Activated T-helper 17 cell treated with anti-CD3 and anti-CD28 coated beads, Interleukin-2, amount 50 U/mL, for 72 hours (primary cell): Measurements from ENCODE around the gene DRAP1. TPM values are rescaled to one million over a fixed set of nuclear protein-coding genes. Genes with fewer than 3 reads are reported as not detected.
A peak's percentile ranks its signal among the peaks of the same experiment; 100 is the strongest.

Source experiments
- ATAC-seq: fragments of 150-1000 bp; cut with Tn5 transposase; replicated peaks from 2 replicates; pipeline ENCODE4 v1.10.0; 2021; ENCODE audit warnings: mild to moderate bottlenecking, moderate library complexity
- H3K27ac Mint-ChIP-seq: one replicate; pipeline ENCODE4 v1.8.0; 2022; ENCODE audit warnings: mixed read lengths
- H3K27me3 Mint-ChIP-seq: one replicate; pipeline ENCODE4 v1.8.0; 2022; ENCODE audit warnings: mixed read lengths
- H3K36me3 Mint-ChIP-seq: one replicate; pipeline ENCODE4 v1.8.0; 2022; ENCODE audit warnings: low read depth, mild to moderate bottlenecking, mixed read lengths
- H3K4me1 Mint-ChIP-seq: one replicate; pipeline ENCODE4 v1.8.0; 2022; ENCODE audit warnings: mixed read lengths
- H3K4me3 Mint-ChIP-seq: one replicate; pipeline ENCODE4 v1.8.0; 2022; ENCODE audit warnings: mild to moderate bottlenecking, mixed read lengths
- H3K9me3 Mint-ChIP-seq: one replicate; pipeline ENCODE4 v1.8.0; 2022; ENCODE audit warnings: mixed read lengths
- total RNA-seq, 2 donors: library from RNA; stranded (reverse); gene quantifications; one replicate each; pipeline ENCODE4 v1.2.3, GENCODE V29; 2022

Gene DRAP1
- total RNA-seq, 2 donors from 2014 or later = 85.3 to 94.5 TPM

DNA sequence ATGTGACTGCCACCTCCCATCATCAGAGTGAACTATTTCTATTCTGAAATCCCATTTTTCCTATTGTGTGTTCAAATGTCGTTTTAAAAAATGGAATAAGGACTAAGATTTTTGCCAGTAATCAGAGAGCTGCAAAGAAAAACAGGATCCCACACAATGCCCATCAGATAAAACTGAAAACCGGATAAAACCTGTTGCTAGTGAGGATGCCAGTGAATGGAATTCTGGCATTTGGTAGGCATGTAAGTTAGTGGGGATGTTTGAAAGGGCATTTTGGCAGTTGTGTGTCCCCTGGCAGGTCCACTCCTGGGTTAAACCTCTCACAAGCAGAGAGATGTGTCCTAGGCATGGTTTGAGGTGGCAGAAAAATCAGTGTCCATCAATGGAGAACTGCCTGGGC lies 6.2 kb downstream of the DRAP1 start:
- Mint-ChIP-seq H3K9me3 (peaks cover 3% of the 10 kb centered on the region), H3K36me3 (peaks cover 24% of the 10 kb centered on the region)

DNA sequence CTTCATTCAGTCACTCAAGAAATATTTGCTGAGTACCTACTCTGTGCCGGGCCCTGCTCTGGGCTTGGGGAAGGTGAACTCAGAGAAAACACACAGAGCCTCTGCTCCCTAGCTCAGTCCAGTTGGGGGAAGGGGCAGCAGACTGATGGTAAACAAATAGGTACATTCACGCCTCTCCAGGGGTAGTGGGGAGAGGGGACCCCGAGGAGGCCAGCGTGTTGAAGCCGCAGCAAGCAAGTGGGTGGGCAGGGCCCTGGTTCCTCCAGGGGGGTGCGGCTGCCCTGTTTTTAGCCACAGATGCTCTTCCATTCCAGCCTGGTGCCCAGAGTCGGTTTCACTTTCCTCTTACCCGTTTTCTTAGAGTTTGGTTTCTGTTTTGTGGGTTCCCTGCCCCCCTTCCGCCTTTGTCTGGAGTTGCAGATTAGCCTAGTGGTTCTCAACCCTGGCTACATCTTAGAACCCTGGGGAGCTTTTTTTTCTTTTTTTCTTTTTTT lies 8.7 kb downstream of the DRAP1 start:
- peaks cover 8% of the 10 kb centered on the region for H3K36me3 Mint-ChIP-seq
- peak overlapping the region; percentile 84 for H3K4me3 Mint-ChIP-seq
- no peaks in the 10 kb centered on the region for H3K27me3 Mint-ChIP-seq
- H3K27ac Mint-ChIP-seq = peak overlapping the region; percentile 93
- peaks cover 3% of the 10 kb centered on the region for H3K9me3 Mint-ChIP-seq
- peaks cover 20% of the 10 kb centered on the region for H3K4me1 Mint-ChIP-seq
- ATAC-seq = peak; percentile 91

More for the DNA sequence above, 6.2 kb downstream of the DRAP1 start:
- peak overlapping the region; percentile 15 for H3K27ac Mint-ChIP-seq
- ATAC-seq = no peak
- peaks cover 20% of the 10 kb centered on the region for H3K4me1 Mint-ChIP-seq
- no peaks in the 10 kb centered on the region for H3K27me3 Mint-ChIP-seq
- no peak overlapping the region for H3K4me3 Mint-ChIP-seq

DNA sequence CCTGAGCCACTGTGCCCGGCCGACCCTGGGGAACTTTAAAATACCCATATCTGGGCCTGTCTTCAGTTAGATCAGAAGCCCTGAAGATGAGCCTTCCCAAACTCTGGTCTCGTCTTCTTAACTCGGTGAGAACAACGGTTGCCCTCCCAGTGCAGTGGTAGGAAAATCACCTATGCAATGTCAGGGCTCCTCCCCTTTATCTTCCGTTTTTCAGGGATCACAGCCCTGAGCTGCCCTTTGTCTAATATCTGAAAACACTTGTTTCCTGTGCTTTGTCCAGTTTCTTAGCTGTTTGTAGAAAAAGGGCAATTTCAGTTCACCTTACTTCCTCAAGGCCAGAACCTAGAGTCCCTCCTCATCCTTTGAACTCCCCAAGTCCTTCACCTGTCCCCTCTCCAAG lies 9.4 kb downstream of the DRAP1 start:
- Mint-ChIP-seq H3K27ac (peak overlapping the region; percentile 93), H3K9me3 (peaks cover 3% of the 10 kb centered on the region), H3K4me3 (peak overlapping the region; percentile 84), H3K27me3 (no peaks in the 10 kb centered on the region), H3K4me1 (peaks cover 20% of the 10 kb centered on the region), H3K36me3 (peaks cover under 1% of the 10 kb centered on the region)
- no peak for ATAC-seq

DNA sequence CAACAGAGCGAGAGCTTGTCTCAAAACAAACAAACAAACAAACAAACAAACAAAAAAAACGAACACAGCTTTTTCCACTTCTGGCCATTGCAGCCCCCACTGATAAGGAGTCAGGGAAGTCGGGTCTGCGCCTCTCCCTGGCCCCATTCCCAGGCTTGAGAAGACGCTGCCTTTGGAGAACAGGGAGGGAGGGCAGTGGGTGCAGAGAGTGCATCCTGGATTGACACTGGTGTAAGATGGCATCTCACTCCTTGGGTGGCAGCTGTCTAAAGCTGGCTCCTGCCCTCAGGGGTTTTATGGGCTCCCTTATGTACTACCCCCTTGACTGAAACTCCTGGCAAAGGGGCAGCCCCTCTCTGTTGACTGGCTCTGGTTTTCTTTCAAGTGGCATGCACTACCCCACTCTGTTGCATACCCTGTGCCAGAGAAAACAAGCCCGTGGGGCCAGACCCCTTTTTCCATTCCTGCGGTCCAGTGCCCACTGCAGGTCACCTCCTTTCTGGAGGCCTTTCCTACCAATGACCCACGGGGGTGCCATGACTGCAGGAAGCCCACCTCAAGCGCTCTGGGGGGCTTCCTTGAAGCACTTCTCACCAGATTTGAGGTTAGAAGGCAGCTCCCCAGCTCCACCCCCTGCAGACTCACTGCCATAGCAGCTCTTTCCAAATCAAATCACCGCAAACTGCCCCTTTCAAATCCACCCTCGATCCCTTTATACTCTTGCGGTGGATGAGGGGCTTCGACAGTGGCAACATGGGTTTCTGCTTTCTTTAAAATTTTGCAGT lies 12.7 kb downstream of the DRAP1 start:
- no peaks in the 10 kb centered on the region for H3K27me3 Mint-ChIP-seq

DNA sequence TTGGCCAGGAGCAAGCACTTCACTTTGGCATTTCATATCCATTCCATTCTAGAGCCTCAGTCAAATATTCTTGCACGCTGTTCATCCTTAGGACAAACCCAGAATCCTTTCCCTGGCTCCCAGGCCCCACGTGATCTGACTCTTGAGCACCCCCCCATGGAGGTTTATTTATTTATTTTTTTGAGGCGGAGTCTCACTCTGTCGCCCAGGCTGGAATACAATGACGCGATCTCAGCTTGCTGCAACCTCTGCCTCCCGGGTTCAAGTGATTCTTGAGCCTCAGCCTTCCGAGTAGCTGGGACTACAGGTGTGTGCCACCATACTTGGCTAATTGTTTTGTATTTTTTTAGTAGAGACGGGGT lies 13.3 kb downstream of the DRAP1 start:
- H3K4me1 Mint-ChIP-seq = peaks cover 13% of the 10 kb centered on the region
- H3K36me3 Mint-ChIP-seq = no peaks in the 10 kb centered on the region
- H3K27me3 Mint-ChIP-seq = no peaks in the 10 kb centered on the region
- H3K27ac Mint-ChIP-seq = no peak overlapping the region
- H3K9me3 Mint-ChIP-seq = no peaks in the 10 kb centered on the region
- H3K4me3 Mint-ChIP-seq = no peak overlapping the region
- ATAC-seq = no peak

More for the DNA sequence above, 12.7 kb downstream of the DRAP1 start:
- H3K4me1 Mint-ChIP-seq = peaks cover 18% of the 10 kb centered on the region
- H3K36me3 Mint-ChIP-seq = no peaks in the 10 kb centered on the region
- H3K27ac Mint-ChIP-seq = peak overlapping the region; percentile 26
- H3K9me3 Mint-ChIP-seq = peaks cover 3% of the 10 kb centered on the region
- no peak for ATAC-seq
- H3K4me3 Mint-ChIP-seq = no peak overlapping the region

DNA sequence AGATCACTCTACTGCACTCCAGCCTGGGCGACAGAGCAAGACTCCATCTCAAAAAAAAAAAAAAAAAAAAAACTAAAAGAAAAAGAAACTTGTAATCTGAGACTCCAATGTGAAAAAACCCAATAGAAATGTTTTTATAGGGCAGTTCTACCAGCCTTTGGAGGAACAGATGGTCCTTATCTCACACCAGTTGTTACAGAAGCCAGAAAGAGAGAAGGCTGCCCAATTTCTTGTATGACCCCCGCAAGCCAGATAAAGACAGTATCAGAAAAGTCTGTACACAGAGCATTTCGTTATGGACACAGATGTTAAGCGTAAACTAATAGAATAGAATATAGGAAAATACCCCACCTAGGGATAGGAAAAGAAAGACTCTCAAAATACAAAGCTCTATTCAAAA lies 14.8 kb downstream of the DRAP1 start:
- H3K4me1 Mint-ChIP-seq = peaks cover 1% of the 10 kb centered on the region

DNA sequence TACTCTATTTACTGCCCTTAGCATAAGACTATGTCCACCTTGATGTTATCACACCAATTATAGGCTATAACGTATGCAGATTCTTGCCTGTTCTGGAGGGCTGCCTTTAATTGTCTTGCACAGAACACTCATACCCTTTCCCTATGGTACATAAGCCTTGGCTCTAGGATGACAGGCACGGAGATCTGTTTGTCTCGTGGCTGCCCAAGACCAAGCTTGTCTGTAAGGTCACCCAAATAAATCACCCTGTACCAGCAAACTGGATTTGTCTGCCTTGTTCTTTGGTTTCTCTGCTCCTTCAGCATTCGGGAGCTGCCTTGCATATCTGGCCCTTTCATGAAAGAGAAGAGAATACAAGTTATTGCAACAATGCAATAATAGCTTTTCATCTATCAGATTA lies 18.5 kb downstream of the DRAP1 start:
- H3K9me3 Mint-ChIP-seq = no peaks in the 10 kb centered on the region
- H3K4me3 Mint-ChIP-seq = no peak overlapping the region
- H3K27me3 Mint-ChIP-seq = no peaks in the 10 kb centered on the region
- ATAC-seq = no peak
- peaks cover 8% of the 10 kb centered on the region for H3K4me1 Mint-ChIP-seq
- H3K27ac Mint-ChIP-seq = no peak overlapping the region
- H3K36me3 Mint-ChIP-seq = no peaks in the 10 kb centered on the region

More for the DNA sequence above, 14.8 kb downstream of the DRAP1 start:
- no peak for ATAC-seq
- Mint-ChIP-seq H3K27ac (no peak overlapping the region), H3K9me3 (no peaks in the 10 kb centered on the region), H3K27me3 (no peaks in the 10 kb centered on the region), H3K36me3 (no peaks in the 10 kb centered on the region), H3K4me3 (no peak overlapping the region)

DNA sequence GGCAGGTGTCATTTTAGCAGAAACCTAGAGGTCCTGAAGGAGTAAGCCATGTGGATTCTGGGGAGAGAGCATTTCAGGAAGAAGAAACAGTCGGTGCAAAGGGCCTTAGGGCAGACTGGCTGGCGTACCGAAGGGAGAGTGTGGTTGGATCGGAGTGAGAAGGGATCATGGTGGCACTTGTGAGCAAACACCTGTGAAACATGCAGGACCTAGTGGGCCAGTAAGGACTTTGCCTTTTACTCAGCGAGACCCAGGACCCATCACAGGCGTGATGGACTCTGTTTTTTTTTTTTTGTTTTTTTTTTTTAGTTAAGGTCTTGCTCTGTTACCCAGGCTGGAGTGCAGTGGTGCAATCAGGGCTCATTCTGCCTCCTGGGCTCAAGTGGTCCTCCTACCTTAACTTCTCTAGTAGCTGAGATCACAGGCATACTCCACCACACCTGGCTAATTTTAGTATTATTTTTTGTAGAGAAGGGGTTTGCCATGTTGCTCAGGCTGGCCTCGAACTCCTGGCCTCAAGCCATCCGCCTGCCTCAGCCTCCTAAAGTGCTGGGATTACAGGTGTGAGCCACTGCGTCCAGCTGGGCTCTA lies 22.6 kb downstream of the DRAP1 start:
- ATAC-seq = no peak
- Mint-ChIP-seq H3K4me3 (peak overlapping the region; percentile 52), H3K9me3 (no peaks in the 10 kb centered on the region), H3K36me3 (no peaks in the 10 kb centered on the region), H3K27me3 (no peaks in the 10 kb centered on the region), H3K4me1 (peaks cover 8% of the 10 kb centered on the region), H3K27ac (peak overlapping the region; percentile 54)

DNA sequence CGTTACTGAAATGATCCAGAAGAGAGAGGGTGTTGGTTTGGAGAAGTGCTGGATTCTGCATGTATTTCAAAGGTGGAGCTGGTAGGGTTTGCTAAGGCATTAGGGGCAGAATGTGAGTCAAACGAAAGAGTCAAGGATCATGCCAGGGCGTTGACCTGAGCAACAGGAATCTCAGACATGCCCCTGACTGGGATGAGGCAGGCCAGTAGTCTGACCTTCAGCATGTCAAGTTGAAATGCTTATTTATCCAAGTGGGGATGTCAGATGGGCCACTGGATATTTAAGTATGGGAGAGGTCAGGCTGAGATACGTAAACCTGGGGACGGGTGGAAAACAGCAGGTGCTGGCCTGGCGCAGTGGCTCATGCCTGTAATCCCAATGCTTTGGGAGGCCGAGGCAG lies 23.3 kb downstream of the DRAP1 start:
- no peak for ATAC-seq
- Mint-ChIP-seq H3K4me3 (no peak overlapping the region), H3K36me3 (no peaks in the 10 kb centered on the region), H3K4me1 (peaks cover 8% of the 10 kb centered on the region), H3K27ac (peak overlapping the region; percentile 54), H3K27me3 (no peaks in the 10 kb centered on the region), H3K9me3 (no peaks in the 10 kb centered on the region)

DNA sequence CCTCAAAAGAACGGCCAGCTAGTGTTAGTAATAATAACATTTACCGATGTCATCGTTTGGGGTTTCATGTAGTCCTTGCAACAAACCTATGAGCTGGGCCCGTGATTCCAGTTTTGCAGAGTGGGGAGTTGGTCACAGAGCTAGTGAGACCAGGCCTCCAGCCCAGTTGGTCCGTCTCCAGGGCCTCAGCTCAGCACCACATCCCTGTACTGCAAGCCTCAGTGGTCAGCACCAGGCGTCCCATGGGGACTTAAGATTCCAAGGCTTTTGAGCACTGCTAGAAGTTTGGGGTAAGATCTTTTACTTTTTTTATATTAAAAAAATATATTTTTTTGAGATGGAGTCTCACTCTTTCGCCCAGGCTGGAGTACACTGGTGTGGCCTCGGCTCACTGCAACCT lies 25.0 kb downstream of the DRAP1 start:
- Mint-ChIP-seq H3K4me3 (no peak overlapping the region), H3K27me3 (no peaks in the 10 kb centered on the region), H3K27ac (no peak overlapping the region), H3K36me3 (no peaks in the 10 kb centered on the region), H3K4me1 (peaks cover 8% of the 10 kb centered on the region), H3K9me3 (no peaks in the 10 kb centered on the region)
- no peak for ATAC-seq

DNA sequence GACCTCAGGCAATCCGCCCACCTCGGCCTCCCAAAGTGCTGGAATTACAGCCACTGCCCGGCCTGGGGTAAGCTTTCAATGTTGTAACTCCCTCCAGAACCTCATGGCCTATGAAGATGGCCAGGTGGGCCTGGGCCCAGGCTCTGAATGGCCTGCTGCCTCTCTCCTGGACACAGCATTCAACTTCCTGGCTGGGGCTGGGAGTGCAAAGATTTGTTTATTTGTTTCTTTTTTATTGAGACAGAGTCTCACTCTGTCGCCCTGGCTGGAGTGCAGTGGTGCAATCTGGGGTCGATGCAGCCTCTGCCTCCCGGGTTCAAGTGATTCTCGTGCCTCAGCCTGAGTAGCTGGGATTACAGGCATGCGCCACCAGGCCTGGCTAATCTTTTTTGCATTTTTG lies 25.5 kb downstream of the DRAP1 start:
- no peaks in the 10 kb centered on the region for H3K27me3 Mint-ChIP-seq
- H3K27ac Mint-ChIP-seq = no peak overlapping the region
- no peak for ATAC-seq
- no peak overlapping the region for H3K4me3 Mint-ChIP-seq
- H3K36me3 Mint-ChIP-seq = no peaks in the 10 kb centered on the region
- H3K4me1 Mint-ChIP-seq = peaks cover 8% of the 10 kb centered on the region
- no peaks in the 10 kb centered on the region for H3K9me3 Mint-ChIP-seq

DNA sequence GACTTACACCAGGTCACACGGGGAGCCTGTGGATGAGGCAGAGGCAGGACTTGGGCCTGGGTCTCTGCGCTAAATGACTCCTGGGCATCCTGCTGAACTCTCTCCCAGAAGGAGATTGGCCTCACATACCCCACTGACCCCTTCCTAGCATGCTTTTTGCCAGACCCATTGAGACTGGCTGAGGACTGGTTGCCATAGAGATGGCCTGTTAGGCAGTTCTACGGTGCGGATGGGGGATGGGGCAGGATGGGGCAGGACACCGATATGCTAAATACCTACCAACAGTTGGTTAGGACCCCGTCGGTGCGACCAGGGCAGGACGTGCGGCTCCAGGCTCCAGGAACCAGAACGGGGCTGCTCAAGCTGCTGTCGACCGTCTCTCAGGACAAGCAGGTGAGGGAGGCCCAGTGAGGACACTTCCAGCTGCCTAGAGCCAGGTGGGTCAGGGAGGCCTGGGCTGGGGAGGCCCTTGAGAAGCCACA lies 26.2 kb downstream of the DRAP1 start, which contains the start of gene TSGA10IP:
Gene TSGA10IP, plus strand, starts transcription at position 51 of the 482 bp plus-strand sequence. Its CDS starts 196 bp downstream, at position 247.
- no peaks in the 10 kb centered on the region for H3K9me3 Mint-ChIP-seq
- H3K27me3 Mint-ChIP-seq = no peaks in the 10 kb centered on the region
- peaks cover 8% of the 10 kb centered on the region for H3K4me1 Mint-ChIP-seq
- ATAC-seq = no peak
- no peak within 1 kb of the TSS for H3K27ac Mint-ChIP-seq
- no peaks in the 10 kb centered on the region for H3K36me3 Mint-ChIP-seq
- H3K4me3 Mint-ChIP-seq = no peak within 1 kb of the TSS

DNA sequence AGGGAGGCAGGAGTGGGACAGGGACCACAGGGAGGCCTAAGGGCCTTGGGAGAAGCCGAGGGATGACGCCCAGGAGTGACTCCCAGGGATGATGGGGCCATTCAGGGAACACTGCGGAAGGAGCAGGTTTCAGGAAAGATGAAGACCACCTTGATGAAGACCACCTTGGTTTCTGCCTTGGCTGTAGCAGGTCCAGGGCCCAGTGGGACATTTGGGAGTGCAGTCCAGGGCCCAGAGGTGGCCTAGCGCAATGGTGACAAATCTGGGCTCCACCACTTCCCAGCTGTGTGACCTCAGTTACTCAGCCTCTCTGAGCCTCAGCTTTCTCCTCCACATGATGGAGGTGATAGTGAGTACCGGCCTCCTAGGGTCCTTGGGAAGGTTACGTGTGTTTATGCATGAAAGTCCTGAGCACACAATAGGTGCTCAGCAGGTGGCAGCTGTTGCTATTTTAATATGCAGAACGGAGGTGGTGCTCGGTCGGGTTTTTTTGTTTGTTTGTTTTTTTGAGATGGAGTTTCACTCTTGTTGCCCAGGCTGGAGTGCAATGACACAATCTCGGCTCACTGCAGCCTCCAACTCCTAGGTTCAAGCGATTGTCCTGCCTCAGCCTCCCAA lies 26.8 kb downstream of the DRAP1 start:
- no peak overlapping the region for H3K4me3 Mint-ChIP-seq
- H3K36me3 Mint-ChIP-seq = no peaks in the 10 kb centered on the region
- ATAC-seq = no peak
- H3K27ac Mint-ChIP-seq = no peak overlapping the region
- peaks cover 7% of the 10 kb centered on the region for H3K4me1 Mint-ChIP-seq
- no peaks in the 10 kb centered on the region for H3K9me3 Mint-ChIP-seq
- H3K27me3 Mint-ChIP-seq = no peaks in the 10 kb centered on the region

DNA sequence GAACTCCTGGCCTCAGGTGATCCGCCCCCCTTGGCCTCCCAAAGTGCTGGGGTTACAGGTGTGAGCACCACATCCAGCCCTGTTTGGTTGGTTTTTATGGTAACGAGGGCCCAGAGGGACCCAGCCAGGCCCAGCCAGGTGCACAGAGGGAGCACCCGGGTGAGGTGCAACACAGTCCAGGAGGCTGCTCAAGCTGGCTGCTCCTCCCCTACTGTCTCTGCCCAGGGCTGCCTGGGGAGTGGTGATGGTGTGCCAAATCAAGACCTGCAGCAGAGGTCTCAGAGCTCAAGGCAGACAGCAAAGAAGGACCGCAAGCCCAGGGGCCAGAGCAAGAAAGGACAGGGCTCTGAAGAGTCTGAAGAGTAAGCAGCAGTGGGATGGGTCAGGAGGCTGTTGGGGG lies 27.4 kb downstream of the DRAP1 start:
- Mint-ChIP-seq H3K36me3 (no peaks in the 10 kb centered on the region), H3K4me1 (peaks cover under 1% of the 10 kb centered on the region), H3K9me3 (no peaks in the 10 kb centered on the region), H3K27me3 (no peaks in the 10 kb centered on the region), H3K4me3 (no peak overlapping the region), H3K27ac (no peak overlapping the region)
- no peak for ATAC-seq

DNA sequence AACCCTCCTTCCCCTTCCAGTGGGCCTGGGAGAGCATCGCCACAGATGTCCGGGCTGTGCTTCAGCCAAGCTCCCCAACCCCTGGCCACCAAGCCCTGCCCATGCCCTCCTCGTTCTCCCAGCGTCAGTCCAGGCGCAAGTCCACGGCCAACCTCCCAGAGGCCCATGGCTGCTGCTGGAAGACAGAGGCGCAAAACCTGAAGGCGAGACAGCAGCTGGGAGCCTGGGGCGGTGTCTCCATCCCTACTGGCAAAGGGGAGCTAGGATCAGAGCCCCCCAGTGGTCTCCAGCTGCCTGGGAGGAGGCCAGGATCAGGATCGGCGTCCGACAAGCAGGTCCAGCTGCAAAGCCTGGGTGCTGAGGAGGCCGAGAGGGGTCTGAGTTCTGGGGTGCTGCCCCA lies 27.9 kb downstream of the DRAP1 start:
- Mint-ChIP-seq H3K9me3 (no peaks in the 10 kb centered on the region), H3K4me3 (no peak overlapping the region), H3K27ac (no peak overlapping the region), H3K4me1 (no peaks in the 10 kb centered on the region), H3K36me3 (no peaks in the 10 kb centered on the region), H3K27me3 (no peaks in the 10 kb centered on the region)
- no peak for ATAC-seq
